Thyroid gland (tissue), 4 donors: Measurements from ENCODE around the gene PTGR1. TPM values are rescaled to one million over a fixed set of nuclear protein-coding genes. Genes with fewer than 3 reads are reported as not detected.
A peak's percentile ranks its signal among the peaks of the same experiment; 100 is the strongest.

Source experiments
- DNase-seq, 2 donors: peaks; one replicate each; pipeline ENCODE4 v3.0.0-alpha.2; 2019
- H3K27ac ChIP-seq, 3 donors: fragments of 200-600 bp; sonication (generic); 1 replicate in 2 of 3; 2 replicates in 1 of 3; pipeline ENCODE4 v1.5.1; 2016 to 2019; ENCODE audit warnings: mild to moderate bottlenecking in 1 of 3, moderate library complexity in 1 of 3
- H3K27me3 ChIP-seq: fragments of 200-600 bp; sonication (generic); one replicate; pipeline ENCODE4 v1.5.1; 2019
- H3K36me3 ChIP-seq, 2 donors: fragments of 200-600 bp; sonication (generic); one replicate each; pipeline ENCODE4 v1.5.1; 2016 to 2019
- H3K4me1 ChIP-seq, 2 donors: fragments of 200-600 bp; sonication (generic); one replicate each; pipeline ENCODE4 v1.5.1; 2017 to 2019
- H3K4me3 ChIP-seq, 3 donors: fragments of 200-600 bp; sonication (generic); replicated peaks in 1 of 3; 1 replicate in 2 of 3; 2 replicates in 1 of 3; pipeline ENCODE4 v1.5.1; 2016; ENCODE audit warnings: mild to moderate bottlenecking in 1 of 3
- H3K9me3 ChIP-seq: fragments of 200-600 bp; sonication (generic); one replicate; pipeline ENCODE4 v1.5.1; 2017
- CTCF ChIP-seq, 6 experiments: fragments of 200-600 bp in 3 of 6; fragments of 450-650 bp in 3 of 6; sonication (generic) in 3 of 6; IDR thresholded peaks; one replicate each; pipeline ENCODE4 v1.5.1; 2016 to 2019; ENCODE audit warnings: antibody characterized with exemption in 6 of 6, mild to moderate bottlenecking in 2 of 6, inconsistent platforms in 1 of 6, moderate library complexity in 1 of 6
- POLR2A ChIP-seq, 2 donors: fragments of 450-650 bp; IDR thresholded peaks; one replicate each; pipeline ENCODE4 v1.6.1; 2017; ENCODE audit warnings: antibody characterized with exemption in 2 of 2, mild to moderate bottlenecking in 2 of 2, moderate library complexity in 1 of 2
- WGBS, 2 donors: methylation state at CpG; one replicate each; pipeline ENCODE4 v1.1.5; 2017; 5-methylcytosine and 5-hydroxymethylcytosine counted together
- intact Hi-C: fragments of 100-400 bp; cut with DNase I; formaldehyde crosslinking; loops from one replicate; pipeline ENCODE4 v1.15.1; 2023
- total RNA-seq, 4 donors: library from RNA; depleted of rRNA; stranded (reverse); fragments of >200 nt; gene quantifications; one replicate each; pipeline ENCODE4 v1.2.3, GENCODE V29; 2016

The PTGR1 gene
- total RNA-seq, 4 donors from 2014 or later: 27.7 to 64.3 (median 39.4) TPM

GRCh38 chr9:111630182-111630963 is 30.9 kb upstream of the PTGR1 start:
- no peaks in the 10 kb centered on the region for H3K36me3 ChIP-seq
- H3K4me1 ChIP-seq: peaks cover 12 to 23% of the 10 kb centered on the region in 2 donors
- no peaks in the 10 kb centered on the region for H3K9me3 ChIP-seq
- no peaks in the 10 kb centered on the region for H3K27me3 ChIP-seq
- 6 to 7% methylated on average over 17 of the region's 17 CpGs for WGBS, 2 donors
- intact Hi-C loops: no loop called here
- TF ChIP-seq CTCF (IDR thresholded peaks at IDR 0.05) (no peak), POLR2A (IDR thresholded peaks at IDR 0.05) (no peak)
- H3K27ac ChIP-seq: peak overlapping the region in 2 of 3 donors; percentile 19 to 80
- H3K4me3 ChIP-seq: peak overlapping the region; percentile 27 to 93 (median 89)
- DNase-seq: peak in 1 of 2 donors; percentile 13

- intact Hi-C loops: no loop called here
These were observed 29.0 kb upstream of the PTGR1 start for GRCh38 chr9:111628411-111628810.

GRCh38 chr9:111627260-111627963 is 28.0 kb upstream of the PTGR1 start:
- no peak overlapping the region for H3K4me3 ChIP-seq
- intact Hi-C loops: no loop called here
- TF ChIP-seq POLR2A (IDR thresholded peaks at IDR 0.05): no peak
- TF ChIP-seq CTCF (IDR thresholded peaks at IDR 0.05): no peak
- DNase-seq: no peak
- WGBS, 2 donors: 60 to 65% methylated on average over 7 of the region's 7 CpGs
- H3K27me3 ChIP-seq: no peaks in the 10 kb centered on the region
- no peaks in the 10 kb centered on the region for H3K36me3 ChIP-seq
- H3K27ac ChIP-seq: no peak overlapping the region
- no peaks in the 10 kb centered on the region for H3K9me3 ChIP-seq
- H3K4me1 ChIP-seq: peaks cover 8 to 11% of the 10 kb centered on the region in 2 donors

More at GRCh38 chr9:111628411-111628810, 29.0 kb upstream of the PTGR1 start:
- H3K27ac ChIP-seq: no peak overlapping the region
- H3K36me3 ChIP-seq: no peaks in the 10 kb centered on the region
- no peaks in the 10 kb centered on the region for H3K9me3 ChIP-seq
- no peak overlapping the region for H3K4me3 ChIP-seq
- DNase-seq: no peak
- H3K4me1 ChIP-seq: peaks cover 12 to 18% of the 10 kb centered on the region in 2 donors
- H3K27me3 ChIP-seq: no peaks in the 10 kb centered on the region
- TF ChIP-seq POLR2A (IDR thresholded peaks at IDR 0.05) (no peak), CTCF (IDR thresholded peaks at IDR 0.05) (no peak)
- WGBS, 2 donors: 94 to 95% methylated on average over 7 of the region's 7 CpGs

- 48% methylated on average over 3 of the region's 3 CpGs for WGBS, 2 donors
- no peaks in the 10 kb centered on the region for H3K9me3 ChIP-seq
- H3K27ac ChIP-seq: peak overlapping the region; percentile 21 to 74 (median 68)
- H3K36me3 ChIP-seq: no peaks in the 10 kb centered on the region
- H3K4me1 ChIP-seq: peaks cover 0 to 7% of the 10 kb centered on the region in 2 donors
- no peaks in the 10 kb centered on the region for H3K27me3 ChIP-seq
- peak; percentile 80 to 85 for DNase-seq
- TF ChIP-seq POLR2A (IDR thresholded peaks at IDR 0.05): no peak
- no peak for TF ChIP-seq CTCF (IDR thresholded peaks at IDR 0.05)
- no peak overlapping the region for H3K4me3 ChIP-seq
- intact Hi-C loops: no loop called here
These were observed 23.2 kb upstream of the PTGR1 start for GRCh38 chr9:111622626-111623025.
